Astrocyte of the spinal cord (primary cell): ENCODE results near the gene PDE7B.

Experiments used
- DNase-seq: peaks from one replicate; pipeline ENCODE4 v3.0.0; 2011; ENCODE audit warnings: low read depth, low spot score
- H3K4me3 ChIP-seq: 2 replicates; pipeline ENCODE4 v1.5.1; 2011; ENCODE audit warnings: low read depth, mild to moderate bottlenecking, low read length, moderate library complexity
- CTCF ChIP-seq: IDR thresholded peaks from 2 replicates; pipeline ENCODE4 v1.5.1; 2012; ENCODE audit warnings: low read depth, mild to moderate bottlenecking, low read length, inconsistent platforms
- in situ Hi-C: cut with HindIII; loops from 2 replicates; pipeline ENCODE4 v1.10.0; 2017; ENCODE audit warnings: low sequenced_read_pairs

Gene PDE7B

GRCh38 chr6:136191606-136192312, 340.3 kb downstream of the PDE7B start:
- no peak for TF ChIP-seq CTCF
- no peak for DNase-seq
- H3K4me3 ChIP-seq = no peak overlapping the region
- in situ Hi-C loops = no loop called here

- H3K4me3 ChIP-seq = no peak overlapping the region
- DNase-seq = no peak
- TF ChIP-seq CTCF = no peak
- in situ Hi-C loops = no loop called here
These were observed 341.4 kb downstream of the PDE7B start for GRCh38 chr6:136192902-136193301.

- in situ Hi-C loops = no loop called here
- no peak overlapping the region for H3K4me3 ChIP-seq
- peak; percentile 23 for DNase-seq
- TF ChIP-seq CTCF = peak; percentile 7
These were observed 350.2 kb downstream of the PDE7B start for GRCh38 chr6:136201732-136202131.

GRCh38 chr6:136208783-136209182, 357.3 kb downstream of the PDE7B start:
- peak; percentile 9 for TF ChIP-seq CTCF
- H3K4me3 ChIP-seq = no peak overlapping the region
- DNase-seq = no peak
- in situ Hi-C loops = no loop called here

- no peak overlapping the region for H3K4me3 ChIP-seq
- TF ChIP-seq CTCF = no peak
- DNase-seq = no peak
- in situ Hi-C loops = no loop called here
These were observed 358.0 kb downstream of the PDE7B start for GRCh38 chr6:136209496-136209895.

GRCh38 chr6:136210398-136211165, 359.1 kb downstream of the PDE7B start:
- no peak for DNase-seq
- in situ Hi-C loops = no loop called here
- TF ChIP-seq CTCF = no peak
- H3K4me3 ChIP-seq = no peak overlapping the region
